ENCODE results near the gene ATXN2.
"Not testable (repeated sequence)": the region's sequence is repeated elsewhere in the genome, so short reads cannot be mapped to it uniquely, and the experiment has no call there.

ATXN2 gene

DNA sequence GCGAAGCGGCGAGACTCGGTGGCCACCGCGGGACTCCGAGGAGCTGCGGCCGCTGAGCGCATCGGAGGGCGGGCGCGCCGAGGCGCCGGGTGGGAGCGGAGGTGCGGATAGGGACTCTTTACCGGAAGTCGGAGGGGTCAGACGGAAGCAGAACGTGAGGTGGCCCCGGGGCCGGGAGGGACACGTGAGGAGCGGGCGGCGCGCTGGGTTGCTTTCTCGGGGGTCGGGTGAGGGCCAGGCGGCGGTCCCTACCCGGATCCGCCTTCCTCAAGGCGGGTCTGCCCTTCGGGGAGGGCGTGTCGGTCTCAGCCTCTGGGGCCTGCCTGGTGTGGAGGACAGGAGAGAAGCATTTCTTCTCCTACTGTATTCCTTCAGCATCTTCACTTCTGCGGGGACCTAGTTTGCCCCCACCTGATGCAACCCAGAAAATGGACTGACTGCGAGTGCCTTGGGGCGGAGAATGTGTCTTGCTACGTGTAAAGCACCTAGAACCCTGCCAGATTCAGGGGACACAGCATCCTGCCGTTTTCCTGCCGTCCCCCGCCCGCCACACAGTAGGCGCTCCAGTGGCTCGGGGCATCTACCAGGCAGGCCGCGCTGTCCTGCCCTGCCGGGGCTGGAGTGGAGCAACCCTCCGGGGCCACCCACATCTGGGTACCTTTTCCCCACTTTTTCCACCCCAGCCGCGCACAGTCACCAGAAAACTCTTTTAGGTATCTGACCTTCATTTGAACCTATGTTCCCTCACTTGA, 514 bp upstream of the ATXN2 start:
- DNase-seq (ENCODE audit: low read depth) = peak; percentile 79

DNA sequence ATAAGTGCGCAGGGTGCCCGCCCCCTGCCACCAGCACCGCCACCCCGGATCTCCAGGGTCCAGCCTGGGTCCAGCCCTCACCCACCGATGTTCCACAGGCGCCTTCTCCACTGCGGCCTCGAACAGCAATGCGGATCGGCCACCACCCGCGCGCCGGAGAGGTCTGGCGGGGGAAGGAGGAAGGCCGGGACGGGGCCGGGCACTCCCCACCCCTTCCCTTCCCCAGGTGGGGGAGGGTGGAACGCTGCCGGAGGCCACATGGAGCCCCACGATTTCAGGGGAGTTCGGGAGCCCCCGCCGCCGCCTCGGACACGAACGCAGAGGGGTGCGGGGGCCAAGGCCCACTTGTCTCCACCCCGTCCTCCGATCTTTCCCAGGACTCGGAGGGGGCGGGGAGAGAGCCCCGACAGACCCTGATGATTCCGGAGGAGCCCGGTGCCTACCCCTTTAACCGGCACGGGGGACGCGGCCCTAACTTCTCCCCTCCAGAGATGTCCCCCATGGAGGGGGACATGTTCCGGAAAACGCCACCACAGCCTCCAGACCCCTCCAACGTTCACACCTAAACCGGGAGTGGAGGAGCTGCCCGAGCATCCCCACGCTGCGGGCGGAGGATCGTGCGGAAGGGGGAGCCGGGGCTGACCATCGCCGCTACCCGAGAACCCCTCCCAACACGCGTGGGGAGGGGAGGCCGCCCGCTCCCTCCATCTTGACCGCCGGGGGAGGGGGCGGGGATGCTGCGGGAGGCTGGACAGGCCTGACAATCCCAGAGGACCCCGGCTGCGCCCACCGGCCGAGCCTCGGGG, 1.1 kb downstream of the ATXN2 start:
- DNase-seq (ENCODE audit: low read depth) = no peak

DNA sequence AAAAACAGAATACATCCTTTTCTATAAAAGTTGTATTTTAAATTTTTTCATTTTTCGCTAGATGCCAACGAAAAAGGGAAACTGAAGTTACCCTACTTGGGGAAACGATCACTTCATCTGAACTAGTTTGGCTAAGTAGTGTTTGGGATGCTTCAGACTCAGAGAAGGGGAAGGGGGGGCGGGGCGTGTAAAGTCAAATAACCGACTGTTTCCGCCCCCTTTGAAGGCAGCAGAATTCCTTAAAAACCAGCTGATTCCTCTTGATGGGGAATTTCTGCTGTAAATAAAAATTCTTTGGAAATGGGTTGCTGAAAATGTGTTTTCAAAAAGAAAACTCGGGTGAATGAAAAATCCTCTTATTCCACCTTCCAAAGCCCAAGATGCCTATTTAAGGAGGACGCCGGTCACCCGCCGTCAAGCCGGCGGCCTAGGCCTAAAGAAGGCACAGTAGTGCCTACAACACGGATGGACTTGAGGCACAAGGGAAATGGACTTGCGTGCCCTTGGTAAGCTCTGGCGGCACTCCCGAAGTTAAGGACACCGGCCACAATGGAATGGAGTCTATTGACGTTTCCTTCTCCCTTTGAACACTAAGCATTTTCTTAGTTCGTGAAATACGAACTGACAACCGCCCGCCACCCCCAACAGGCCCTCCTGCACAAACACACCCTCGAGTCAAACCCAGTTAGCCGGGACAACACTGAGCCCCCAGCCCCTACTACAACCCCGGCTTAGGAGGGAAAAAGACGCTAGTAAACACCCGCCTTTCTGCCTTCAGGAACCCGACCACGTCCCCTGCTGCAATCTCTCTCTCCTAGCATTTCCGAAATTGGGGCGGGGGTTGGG, 1.9 kb downstream of the ATXN2 start:
- no peak for DNase-seq (ENCODE audit: low read depth)

DNA sequence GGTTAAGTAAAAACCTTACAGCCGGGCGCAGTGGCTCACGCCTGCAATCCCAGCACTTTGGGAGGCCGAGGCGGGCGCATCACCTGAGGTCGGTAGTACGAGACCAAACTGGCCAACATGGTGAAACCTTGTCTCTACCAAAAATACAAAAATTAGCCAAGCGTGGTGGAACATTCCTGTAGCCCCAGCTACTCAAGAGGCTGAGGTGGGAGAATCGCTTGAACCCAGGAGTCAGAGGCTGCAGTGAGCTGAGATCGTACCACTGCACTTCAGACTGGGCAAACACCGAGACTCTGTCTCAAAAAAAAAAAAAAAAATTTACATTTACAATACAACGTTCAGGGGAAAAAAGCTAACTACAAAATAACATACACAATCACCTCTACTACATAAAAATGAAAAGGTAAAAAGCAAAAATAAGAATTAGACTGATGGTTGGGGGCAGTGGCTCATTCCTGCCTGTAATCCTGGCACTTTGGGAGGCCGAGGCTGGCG, 3.7 kb downstream of the ATXN2 start:
- not testable (repeated sequence) for DNase-seq (ENCODE audit: low read depth)

GRCh38 chr12:111591399-111592010, 7.6 kb downstream of the ATXN2 start:
- not testable (repeated sequence) for DNase-seq (ENCODE audit: low read depth)

- no peak for DNase-seq (ENCODE audit: low read depth)
These were observed 8.6 kb downstream of the ATXN2 start for GRCh38 chr12:111590552-111590951.

- no peak for DNase-seq (ENCODE audit: low read depth)
These were observed 9.5 kb downstream of the ATXN2 start for GRCh38 chr12:111589601-111590000.

DNA sequence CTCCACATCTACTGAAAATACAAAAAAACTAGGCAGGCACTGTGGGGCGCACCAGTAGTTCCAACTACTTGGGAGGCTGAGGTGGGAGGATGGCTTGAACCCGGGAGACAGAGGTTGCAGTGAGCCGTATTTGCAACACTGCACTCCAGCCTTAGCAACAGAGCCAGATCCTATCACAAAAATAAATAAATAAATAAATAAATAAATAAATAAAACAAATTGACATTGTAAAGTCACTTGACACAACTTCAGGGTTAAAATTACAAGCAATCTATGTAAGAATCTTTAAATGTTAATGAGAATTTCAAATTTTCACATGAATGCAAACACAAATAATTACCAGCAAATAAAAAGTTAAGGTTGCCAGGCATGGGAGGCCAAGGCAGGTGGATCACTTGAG, 11.1 kb downstream of the ATXN2 start:
- no peak for DNase-seq (ENCODE audit: low read depth)

- no peak for DNase-seq (ENCODE audit: low read depth)
These were observed 12.1 kb downstream of the ATXN2 start for GRCh38 chr12:111586986-111587385.

DNA sequence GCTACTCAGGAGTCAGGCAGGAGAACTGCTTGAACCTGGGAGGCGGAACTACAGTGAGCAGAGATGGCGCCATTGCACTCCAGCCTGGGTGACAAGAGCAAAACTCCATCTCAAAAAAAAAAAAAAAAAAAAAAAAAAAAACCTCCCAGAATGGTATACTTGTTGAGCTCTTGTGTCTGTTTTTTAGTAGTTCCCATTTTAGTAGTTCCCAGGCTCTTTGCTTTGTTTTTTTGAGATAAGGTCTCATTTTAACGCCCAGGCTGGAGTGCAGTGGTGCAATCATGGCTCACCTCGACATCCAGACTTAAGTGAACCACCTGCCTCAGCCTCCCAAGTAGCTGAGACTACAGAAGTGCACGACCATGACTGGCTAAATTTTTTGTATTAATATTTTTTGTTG, 13.4 kb downstream of the ATXN2 start:
- no peak for DNase-seq (ENCODE audit: low read depth)

GRCh38 chr12:111584959-111585358, 14.2 kb downstream of the ATXN2 start:
- no peak for DNase-seq (ENCODE audit: low read depth)

- not testable (repeated sequence) for DNase-seq (ENCODE audit: low read depth)
These were observed 15.6 kb downstream of the ATXN2 start for GRCh38 chr12:111583506-111583905.

DNA sequence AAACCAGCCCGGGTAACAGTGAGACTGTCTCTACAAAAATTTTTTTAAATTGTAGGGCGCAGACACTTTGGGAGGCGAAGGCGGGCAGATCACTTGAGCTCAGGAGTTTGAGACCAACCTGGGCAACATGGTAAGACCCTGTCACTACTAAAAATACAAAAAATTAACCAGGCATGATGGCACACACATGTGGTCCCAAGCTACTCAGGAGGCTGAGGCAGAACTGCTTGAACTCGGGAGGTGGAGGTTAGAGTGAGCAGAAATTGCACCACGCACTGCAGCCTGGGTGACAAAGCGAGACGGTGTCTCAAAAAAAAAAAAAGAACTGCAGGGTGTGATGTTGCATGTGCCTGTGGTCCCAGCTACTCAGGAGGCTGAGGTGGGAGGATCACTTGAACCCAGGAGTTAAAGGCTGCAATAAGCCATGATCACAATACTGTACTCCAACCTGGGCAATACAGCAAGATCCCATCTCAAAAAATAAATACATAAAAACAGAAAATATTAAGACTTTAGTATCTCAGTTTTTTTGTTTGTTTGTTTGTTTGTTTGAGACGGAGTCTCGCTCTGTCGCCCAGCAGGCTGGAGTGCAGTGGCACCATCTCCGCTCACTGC, 16.9 kb downstream of the ATXN2 start:
- no peak for DNase-seq (ENCODE audit: low read depth)

DNA sequence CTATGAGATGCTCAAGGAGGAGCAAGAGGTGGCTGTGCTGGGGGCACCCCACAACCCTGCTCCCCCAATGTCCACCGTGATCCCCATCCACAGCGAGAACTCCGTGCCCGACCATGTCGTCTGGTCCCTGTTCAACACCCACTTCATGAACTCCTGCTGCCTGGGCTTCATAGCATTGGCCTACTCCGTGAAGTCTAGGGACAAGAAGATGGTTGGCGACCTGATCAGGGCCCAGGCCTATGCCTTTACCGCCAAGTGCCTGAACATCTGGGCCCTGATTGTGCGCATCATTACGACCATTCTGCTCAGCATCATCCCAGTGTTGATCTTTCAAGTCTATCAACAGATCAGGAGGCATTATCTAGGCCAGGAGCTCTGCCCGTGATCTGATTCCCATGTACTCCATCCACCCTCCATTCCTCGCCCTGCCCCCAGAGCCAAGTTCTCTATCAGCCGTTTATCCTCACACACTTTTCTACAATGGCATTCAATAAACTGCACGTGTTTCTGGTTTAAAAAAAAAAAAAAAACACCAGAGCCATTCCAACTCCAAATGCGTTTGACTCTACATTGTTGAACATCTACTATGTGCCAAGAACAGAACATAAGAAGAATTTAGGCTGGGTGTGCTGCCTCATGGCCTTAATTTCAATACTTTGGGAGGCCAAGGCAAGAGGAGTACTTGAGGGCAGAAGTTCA, 17.5 kb downstream of the ATXN2 start:
- no peak for DNase-seq (ENCODE audit: low read depth)

DNA sequence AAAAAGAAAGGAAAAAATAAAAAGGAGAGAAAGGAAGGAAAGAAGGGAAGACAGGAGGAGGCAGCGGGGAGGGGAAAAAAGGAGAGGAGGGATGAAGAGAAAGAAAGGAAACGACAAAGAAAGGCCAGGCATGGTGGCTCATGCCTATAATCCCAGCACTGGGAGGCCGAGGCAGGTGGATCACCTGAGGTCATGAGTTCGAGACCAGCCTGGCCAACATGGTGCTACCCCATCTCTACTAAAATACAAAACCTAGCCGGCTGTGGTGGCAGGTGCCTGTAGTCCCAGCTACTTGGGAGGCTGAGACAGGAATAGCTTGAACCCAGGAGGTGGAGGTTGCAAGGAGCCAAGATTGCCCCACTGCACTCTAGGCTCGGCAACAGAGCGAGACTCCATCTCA, 18.4 kb downstream of the ATXN2 start:
- DNase-seq (ENCODE audit: low read depth) = no peak

DNA sequence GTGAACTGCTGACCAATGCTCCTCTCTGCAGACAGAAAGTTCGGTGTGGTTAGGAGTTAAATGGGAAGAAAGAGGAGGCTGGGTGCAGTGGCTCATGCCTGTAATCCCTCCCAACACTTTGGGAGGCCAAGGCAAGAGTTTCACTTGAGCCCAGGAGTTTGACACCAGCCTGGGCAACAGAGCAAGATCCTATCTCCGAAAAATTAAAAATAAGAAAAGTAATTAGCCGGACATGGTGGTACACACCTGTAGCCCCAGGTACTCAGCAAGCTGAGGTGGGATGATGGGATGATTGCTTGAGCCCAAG, 19.0 kb downstream of the ATXN2 start:
- DNase-seq (ENCODE audit: low read depth) = no peak

DNA sequence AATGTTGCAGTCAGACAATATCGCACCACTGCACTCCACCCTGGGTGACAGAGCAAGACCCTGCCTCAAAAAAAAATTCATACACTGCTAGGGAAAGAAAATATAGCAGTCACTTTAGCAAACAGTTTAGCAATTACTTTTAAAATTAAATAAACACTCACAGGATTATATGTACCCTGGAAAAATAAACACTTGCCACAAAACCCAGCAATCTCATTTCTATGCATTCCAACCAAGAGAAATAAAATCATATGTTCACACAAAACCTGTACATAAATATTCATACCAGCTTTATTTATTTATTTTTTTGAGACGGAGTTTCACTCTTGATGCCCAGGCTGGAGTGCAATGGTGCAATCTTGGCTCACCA, 20.2 kb downstream of the ATXN2 start:
- DNase-seq (ENCODE audit: low read depth) = no peak

DNA sequence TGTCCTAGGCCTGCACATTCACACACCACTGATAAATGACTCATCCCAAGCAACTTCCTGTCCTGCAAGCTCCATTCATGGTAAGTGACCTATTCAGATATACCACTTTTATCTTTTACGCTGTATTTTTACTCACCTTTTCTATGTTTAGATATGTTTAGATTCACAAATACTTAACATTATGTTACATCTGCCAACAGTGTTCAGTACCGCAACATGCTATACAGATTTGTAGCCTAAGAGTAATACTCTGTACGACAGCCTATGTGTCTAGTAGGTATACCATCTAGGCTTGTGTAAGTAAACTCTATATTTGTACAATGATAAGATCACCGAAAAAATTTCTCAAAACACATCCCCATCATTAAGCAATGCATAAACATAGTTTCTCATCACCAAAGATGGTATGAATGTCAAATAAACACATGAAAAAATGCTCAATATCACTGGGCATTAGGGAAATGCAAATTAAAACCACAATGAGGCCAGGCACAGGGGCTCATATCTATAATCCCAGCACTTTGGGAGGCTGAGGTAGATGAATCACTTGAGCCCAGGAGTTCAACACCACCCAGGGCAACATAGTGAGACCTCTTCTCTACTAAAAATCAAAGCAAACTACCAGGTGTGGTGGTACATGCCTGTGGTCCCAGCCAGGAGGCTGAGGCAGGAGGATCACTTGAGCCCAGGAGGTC, 20.7 kb downstream of the ATXN2 start:
- no peak for DNase-seq (ENCODE audit: low read depth)

- no peak for DNase-seq (ENCODE audit: low read depth)
These were observed 24.2 kb downstream of the ATXN2 start for GRCh38 chr12:111574797-111575443.

GRCh38 chr12:111573476-111573875, 25.6 kb downstream of the ATXN2 start:
- DNase-seq (ENCODE audit: low read depth) = no peak

Measured in HS-27A (cell line).